H1 (cell line): ENCODE data around the gene RTP2. TPM values are rescaled to one million over a fixed set of nuclear protein-coding genes. Genes with fewer than 3 reads are reported as not detected.

Experiments
- CTCF ChIA-PET: fragments of 300-600 bp; sonication (Branson Sonifier 250); formaldehyde crosslinking; loops from one replicate; lab custom pipeline; 2021; ENCODE audit not compliant: partially characterized antibody; lab: Charles Lee
- POLR2A ChIA-PET: fragments of 300-600 bp; sonication (Branson Sonifier 250); formaldehyde crosslinking; loops from one replicate; lab custom pipeline; 2021; ENCODE audit warnings: inconsistent platforms; ENCODE audit not compliant: partially characterized antibody; lab: Charles Lee
- DNase-seq, 2 experiments: peaks; one replicate each; pipeline versions ENCODE4 v3.0.0 to v3.0.0-alpha.2; 2010 to 2022; ENCODE audit warnings: low spot score in 2 of 2, low read depth in 1 of 2, mixed read lengths in 1 of 2
- FAIRE-seq: peaks from 2 replicates; lab custom pipeline; 2011; peaks lifted over from hg19 to GRCh38; lab: Jason Lieb, UNC
- H2AFZ ChIP-seq: 2 replicates; pipeline ENCODE4 v1.8.1; 2012; ENCODE audit warnings: low read length, inconsistent platforms
- H2AK5ac ChIP-seq: 2 replicates; pipeline ENCODE4 v1.6.1; 2013; ENCODE audit warnings: low read depth, low read length
- H2BK120ac ChIP-seq: replicated peaks from 2 replicates; pipeline ENCODE3; 2013; ENCODE audit warnings: low read depth, low read length, inconsistent platforms
- H2BK12ac ChIP-seq: 2 replicates; pipeline ENCODE4 v1.6.1; 2013; ENCODE audit warnings: low read depth, low read length
- H2BK15ac ChIP-seq: 2 replicates; pipeline ENCODE4 v1.6.1; 2013; ENCODE audit warnings: low read length
- H2BK20ac ChIP-seq: 2 replicates; pipeline ENCODE4 v1.6.1; 2013; ENCODE audit warnings: low read length
- H2BK5ac ChIP-seq: 2 replicates; pipeline ENCODE4 v1.6.1; 2013; ENCODE audit warnings: low read depth, low read length
- H3K14ac ChIP-seq: 2 replicates; pipeline ENCODE4 v1.6.1; 2013; ENCODE audit warnings: inconsistent platforms; ENCODE audit not compliant: insufficient read length
- H3K18ac ChIP-seq: 2 replicates; pipeline ENCODE4 v1.6.1; 2013; ENCODE audit warnings: low read length; ENCODE audit errors: extremely low read depth
- H3K23ac ChIP-seq: 2 replicates; pipeline ENCODE4 v1.6.1; 2013; ENCODE audit warnings: inconsistent platforms; ENCODE audit not compliant: insufficient read length
- H3K23me2 ChIP-seq: 2 replicates; pipeline ENCODE4 v1.6.1; 2013; ENCODE audit warnings: low read depth, low read length
- H3K27ac ChIP-seq: 2 replicates; pipeline ENCODE4 v1.6.1; 2011; ENCODE audit warnings: low read depth, low read length, inconsistent platforms
- H3K27me3 ChIP-seq, 4 experiments: replicated peaks in 1 of 4; 1 replicate in 1 of 4; 2 replicates in 3 of 4; pipeline versions ENCODE4 v1.6.1 to v1.8.1; 2011 to 2013; ENCODE audit warnings: low read length in 3 of 4, mild to moderate bottlenecking in 3 of 4, inconsistent platforms in 2 of 4, mixed read lengths in 2 of 4, moderate library complexity in 1 of 4; ENCODE audit not compliant: control insufficient read depth in 3 of 4, insufficient read depth in 3 of 4; ENCODE audit errors: extremely low read depth in 1 of 4
- H3K36me3 ChIP-seq, 4 experiments: 2 replicates each; pipeline versions ENCODE4 v1.6.1 to v1.8.1; 2011 to 2013; ENCODE audit warnings: mild to moderate bottlenecking in 4 of 4, low read length in 3 of 4, moderate library complexity in 2 of 4, control low read depth in 1 of 4, inconsistent platforms in 1 of 4; ENCODE audit not compliant: insufficient read depth in 4 of 4, control insufficient read depth in 2 of 4
- H3K4ac ChIP-seq: replicated peaks from 2 replicates; pipeline ENCODE3; 2013; ENCODE audit warnings: low read length, low read depth, mixed read lengths, inconsistent platforms; ENCODE audit not compliant: insufficient read length
- H3K4me1 ChIP-seq, 4 experiments: replicated peaks in 1 of 4; 1 replicate in 1 of 4; 2 replicates in 3 of 4; pipeline versions ENCODE4 v1.6.1 to v1.8.1; 2011 to 2013; ENCODE audit warnings: low read length in 3 of 4, inconsistent platforms in 2 of 4, mixed read lengths in 1 of 4; ENCODE audit not compliant: insufficient read depth in 4 of 4, control insufficient read depth in 3 of 4
- H3K4me2 ChIP-seq, 2 experiments: 2 replicates each; pipeline versions ENCODE4 v1.6.1 to v1.8.1; 2011 to 2013; ENCODE audit warnings: low read depth in 2 of 2, low read length in 2 of 2, control low read depth in 1 of 2, inconsistent platforms in 1 of 2, mild to moderate bottlenecking in 1 of 2; ENCODE audit not compliant: insufficient read depth in 1 of 2
- H3K4me3 ChIP-seq, 4 experiments: fragments of 200-600, 300-600 bp in 1 of 4; sonication (generic), shearing (Covaris generic), sonication (Bioruptor Twin) in 1 of 4; 2 replicates each; pipeline versions ENCODE4 v1.5.1 to v1.8.1; 2011 to 2016; ENCODE audit warnings: low read length in 4 of 4, low read depth in 3 of 4, control low read depth in 2 of 4, inconsistent platforms in 2 of 4, mild to moderate bottlenecking in 2 of 4, mixed read lengths in 1 of 4, moderate library complexity in 1 of 4; ENCODE audit not compliant: insufficient read depth in 2 of 4; ENCODE audit errors: extremely low read depth in 1 of 4
- H3K56ac ChIP-seq: replicated peaks from 2 replicates; pipeline ENCODE3; 2013; ENCODE audit warnings: low read depth, mild to moderate bottlenecking, mixed read lengths, low read length, inconsistent platforms; ENCODE audit not compliant: insufficient read length
- H3K79me1 ChIP-seq: 2 replicates; pipeline ENCODE4 v1.6.1; 2013; ENCODE audit warnings: low read depth, low read length, control low read depth
- H3K79me2 ChIP-seq, 2 experiments: 2 replicates each; pipeline versions ENCODE4 v1.6.1 to v1.8.1; 2012 to 2013; ENCODE audit warnings: low read length in 2 of 2, mild to moderate bottlenecking in 2 of 2, inconsistent platforms in 1 of 2; ENCODE audit not compliant: insufficient read depth in 2 of 2, control insufficient read depth in 1 of 2
- H3K9ac ChIP-seq, 4 experiments: replicated peaks in 1 of 4; 1 replicate in 1 of 4; 2 replicates in 3 of 4; pipeline versions ENCODE4 v1.6.1 to v1.8.1; 2011 to 2013; ENCODE audit warnings: low read depth in 3 of 4, low read length in 3 of 4, control low read depth in 2 of 4, mild to moderate bottlenecking in 2 of 4, moderate library complexity in 2 of 4, inconsistent platforms in 1 of 4; ENCODE audit errors: extremely low read depth in 1 of 4
- H3K9me3 ChIP-seq, 2 experiments: 2 replicates each; pipeline versions ENCODE4 v1.6.1 to v1.8.1; 2012 to 2013; ENCODE audit warnings: mild to moderate bottlenecking in 2 of 2, moderate library complexity in 2 of 2, control low read depth in 1 of 2, inconsistent platforms in 1 of 2, low read depth in 1 of 2, low read length in 1 of 2, mixed read lengths in 1 of 2; ENCODE audit not compliant: insufficient read depth in 2 of 2
- H4K20me1 ChIP-seq, 2 experiments: replicated peaks in 1 of 2; 2 replicates each; pipeline versions ENCODE3 to v1.8.1; 2011 to 2013; ENCODE audit warnings: inconsistent platforms in 2 of 2, low read length in 2 of 2, mild to moderate bottlenecking in 1 of 2; ENCODE audit not compliant: insufficient read depth in 2 of 2, control insufficient read depth in 1 of 2
- H4K5ac ChIP-seq: 2 replicates; pipeline ENCODE4 v1.6.1; 2013; ENCODE audit warnings: low read length, low read depth, mixed read lengths, inconsistent platforms; ENCODE audit not compliant: insufficient read length
- H4K8ac ChIP-seq: 2 replicates; pipeline ENCODE4 v1.8.0; 2013; ENCODE audit warnings: mild to moderate bottlenecking, moderate library complexity, low read length, inconsistent platforms; ENCODE audit not compliant: insufficient read depth; ENCODE audit errors: extremely low read depth
- H4K91ac ChIP-seq: replicated peaks from 2 replicates; pipeline ENCODE3; 2013; ENCODE audit warnings: low read length, mixed read lengths, inconsistent platforms; ENCODE audit not compliant: insufficient read length
- ATF3 ChIP-seq: IDR thresholded peaks from 2 replicates; pipeline ENCODE4 v1.6.1; 2011; ENCODE audit warnings: low read depth, mild to moderate bottlenecking, low read length; ENCODE audit not compliant: insufficient read depth
- CHD2 ChIP-seq: IDR thresholded peaks from 2 replicates; pipeline ENCODE4 v1.6.1; 2012; ENCODE audit warnings: low read length, improper control_type of control experiment
- CTBP2 ChIP-seq: IDR thresholded peaks from 2 replicates; pipeline ENCODE4 v1.7.0; 2011; ENCODE audit warnings: borderline replicate concordance, mild to moderate bottlenecking, moderate library complexity, mixed read lengths, low read length; ENCODE audit not compliant: insufficient read depth, insufficient read length
- GTF2F1 ChIP-seq: IDR thresholded peaks from 2 replicates; pipeline ENCODE4 v1.6.1; 2012; ENCODE audit warnings: low read depth, low read length, improper control_type of control experiment, borderline replicate concordance
- JUN ChIP-seq: IDR thresholded peaks from 2 replicates; pipeline ENCODE4 v1.6.1; 2011; ENCODE audit warnings: low read depth, mild to moderate bottlenecking, improper control_type of control experiment, low read length
- KDM1A ChIP-seq: fragments of 200-600, 300-600 bp; sonication (generic); IDR thresholded peaks from 2 replicates; pipeline ENCODE4 v1.7.1; 2016; ENCODE audit warnings: mild to moderate bottlenecking, low read length, borderline replicate concordance
- KDM4A ChIP-seq: IDR thresholded peaks from one replicate; pipeline ENCODE4 v1.7.1; 2012; ENCODE audit warnings: low read depth, mild to moderate bottlenecking, moderate library complexity, low read length, inconsistent platforms; ENCODE audit not compliant: severe bottlenecking
- RFX5 ChIP-seq: IDR thresholded peaks from 2 replicates; pipeline ENCODE4 v1.6.1; 2011; ENCODE audit warnings: low read depth, low read length, improper control_type of control experiment, borderline replicate concordance
- RNF2 ChIP-seq: fragments of 200-900, 300-1000 bp; sonication (generic); IDR thresholded peaks from 2 replicates; pipeline ENCODE4 v1.7.1; 2016; ENCODE audit warnings: borderline replicate concordance, low read depth, mild to moderate bottlenecking, antibody characterized with exemption, low read length; ENCODE audit not compliant: poor library complexity, severe bottlenecking; ENCODE audit errors: missing control alignments
- SIX5 ChIP-seq: IDR thresholded peaks from 2 replicates; pipeline ENCODE4 v1.6.1; 2011; ENCODE audit warnings: mild to moderate bottlenecking, low read depth, low read length
- TBP ChIP-seq: IDR thresholded peaks from 2 replicates; pipeline ENCODE4 v1.6.1; 2011; ENCODE audit warnings: low read depth, low read length, improper control_type of control experiment
- TCF12 ChIP-seq: IDR thresholded peaks from 2 replicates; pipeline ENCODE4 v1.6.1; 2011; ENCODE audit warnings: low read depth, mild to moderate bottlenecking, low read length
- TEAD4 ChIP-seq: IDR thresholded peaks from 2 replicates; pipeline ENCODE4 v1.6.1; 2012; ENCODE audit warnings: low read depth, low read length, inconsistent platforms, mixed read lengths
- WGBS, 2 experiments: shearing (Covaris generic) in 1 of 2; methylation state at CpG; one replicate each; pipeline versions ENCODE4 v1.1.6 to v1.1.7; 2013 to 2015; ENCODE audit warnings: low lambda C conversion rate in 2 of 2, mixed read lengths in 2 of 2, inconsistent platforms in 1 of 2, low coverage in 1 of 2, missing lambda C conversion rate in 1 of 2; ENCODE audit not compliant: insufficient replicate concordance in 2 of 2, insufficient coverage in 1 of 2, insufficient read length in 1 of 2; ENCODE audit errors: extremely low coverage in 1 of 2, missing lambda C conversion rate in 1 of 2; 5-methylcytosine and 5-hydroxymethylcytosine counted together
- polyA plus RNA-seq, 7 experiments: library from polyadenylated mRNA; depleted of rRNA in 3 of 7; stranded (reverse) in 5 of 7; unstranded in 2 of 7; fragments of >200 nt in 5 of 7; fragments of 200-250 nt in 2 of 7; gene quantifications; 1 replicate in 5 of 7; 2 replicates in 1 of 7; 4 replicates in 1 of 7; pipeline versions ENCODE4 v1.2.1 to v1.2.3, GENCODE V29; 2011 to 2013; ENCODE audit warnings: missing spikeins in 2 of 7, mixed read lengths in 2 of 7
- total RNA-seq: library from RNA; stranded (reverse); fragmentation: NEBNext Ultra II Directional; extraction: Animal tissue kit (Norgen Biotek cat#: 25700); gene quantifications from 2 replicates; pipeline ENCODE4 v1.2.1, GENCODE V29; 2021

Gene RTP2
- total and polyA plus RNA-seq, 2 of the 8 experiments (the other 6 are each of a cell fraction or from before 2014, with no cell fraction given), result not detected

DNA sequence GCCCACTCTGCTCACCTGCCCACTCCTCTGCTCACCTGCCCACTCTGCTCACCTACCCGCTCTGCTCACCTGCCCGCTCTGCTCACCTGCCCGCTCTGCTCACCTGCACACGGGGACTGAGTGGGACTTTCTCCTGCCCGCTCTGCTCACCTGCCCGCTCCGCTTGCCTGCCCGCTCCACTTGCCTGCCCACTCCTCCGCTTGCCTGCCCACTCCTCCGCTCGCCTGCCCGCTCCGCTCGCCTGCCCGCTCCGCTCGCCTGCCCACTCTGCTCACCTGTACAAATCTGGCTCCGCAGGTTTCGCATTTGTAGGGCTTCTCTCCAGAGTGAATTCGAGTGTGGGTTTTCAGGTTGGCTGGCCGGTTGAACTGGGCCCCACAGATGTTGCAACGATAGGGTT, 22.9 kb upstream of the RTP2 start:
- Histone ChIP-seq H3K4me2 (no peak overlapping the region), H4K91ac (no peak overlapping the region), H3K79me2 (no peaks in the 10 kb centered on the region), H3K27ac (no peak overlapping the region), H3K4me1 (peaks cover 0 to 3% (median 0%) of the 10 kb centered on the region in 4 experiments; a peak in 2 of 7 replicates), H3K79me1 (no peaks in the 10 kb centered on the region), H3K18ac (no peak overlapping the region), H2AFZ (no peak overlapping the region), H4K20me1 (no peaks in the 10 kb centered on the region), H3K9me3 (no peaks in the 10 kb centered on the region), H2BK5ac (no peak overlapping the region), H2BK15ac (no peak overlapping the region), H3K27me3 (no peaks in the 10 kb centered on the region), H4K5ac (no peak overlapping the region), H3K4me3 (no peak overlapping the region), H2AK5ac (no peak overlapping the region), H3K9ac (no peak overlapping the region), H3K4ac (no peak overlapping the region), H3K23ac (no peak overlapping the region), H2BK20ac (no peak overlapping the region), H4K8ac (no peak overlapping the region), H3K14ac (no peak overlapping the region), H2BK12ac (no peak overlapping the region), H3K56ac (no peak overlapping the region), H3K23me2 (no peaks in the 10 kb centered on the region), H3K36me3 (peaks cover 6 to 68% (median 33%) of the 10 kb centered on the region in 4 experiments; a peak in 6 of 8 replicates), H2BK120ac (no peak overlapping the region)
- ChIA-PET POLR2A (no interaction called here), CTCF (interaction anchor here (1.1 kb wide), 1 partner anchor 13 kb away, joined by 5 read pairs; no protein-coding TSS in a partner anchor)
- TF ChIP-seq JUN (no peak), KDM4A (no peak), GTF2F1 (no peak), KDM1A (no peak), ATF3 (no peak), RFX5 (no peak), RNF2 (no peak), CTBP2 (no peak), TBP (no peak), CHD2 (no peak), TEAD4 (no peak), SIX5 (no peak), TCF12 (no peak)
- 96% methylated on average over 22 of the region's 22 CpGs; no CpG with 5 or more reads in 1 of the 2 experiments for WGBS, 2 experiments
- FAIRE-seq (no peak), DNase-seq (no peak)
